ENCODE measurements around the gene SETD2.
"Not testable (repeated sequence)": the region's sequence is repeated elsewhere in the genome, so short reads cannot be mapped to it uniquely, and the experiment has no call there.

SETD2 gene

GRCh38 chr3:47164007-47164881 is at the start of gene SETD2:
SETD2 (minus strand) TSS chr3:47164113; CDS start chr3:47163924, 189 bp downstream.
- no peaks in the 10 kb centered on the region for H3K27me3 ChIP-seq (ENCODE audit: control insufficient read depth in 5 of 5, insufficient read depth in 4 of 5, low read length in 5 of 5)
- no peaks in the 10 kb centered on the region for H3K9me3 ChIP-seq (ENCODE audit: control insufficient read depth in 5 of 5, low read length in 5 of 5)
- H3K27ac ChIP-seq (ENCODE audit: low read depth, low read length), result peak within 1 kb of the TSS; percentile 94
- H3K4me1 ChIP-seq (ENCODE audit: control insufficient read depth in 5 of 5, insufficient read depth in 5 of 5, low read length in 5 of 5), result peaks cover 1 to 48% (median 42%) of the 10 kb centered on the region in 5 donors
- H3K9ac ChIP-seq (ENCODE audit: low read length in 5 of 5), result peak within 1 kb of the TSS; percentile 89 to 98 (median 97)
- H3K36me3 ChIP-seq (ENCODE audit: control insufficient read depth in 5 of 5, insufficient read depth in 5 of 5, low read length in 5 of 5), result no peaks in the 10 kb centered on the region
- peak within 1 kb of the TSS; percentile 81 to 90 (median 87) for H3K4me3 ChIP-seq (ENCODE audit: low read depth in 1 of 5, low read length in 5 of 5)

GRCh38 chr3:47210863-47211405 is 47.0 kb upstream of the SETD2 start:
- Histone ChIP-seq H3K9me3 (ENCODE audit: control insufficient read depth in 5 of 5, low read length in 5 of 5) (no peaks in the 10 kb centered on the region), H3K36me3 (ENCODE audit: control insufficient read depth in 5 of 5, insufficient read depth in 5 of 5, low read length in 5 of 5) (no peaks in the 10 kb centered on the region), H3K27ac (ENCODE audit: low read depth, low read length) (no peak overlapping the region), H3K4me1 (ENCODE audit: control insufficient read depth in 5 of 5, insufficient read depth in 5 of 5, low read length in 5 of 5) (no peaks in the 10 kb centered on the region), H3K27me3 (ENCODE audit: control insufficient read depth in 5 of 5, insufficient read depth in 4 of 5, low read length in 5 of 5) (no peaks in the 10 kb centered on the region), H3K4me3 (ENCODE audit: low read depth in 1 of 5, low read length in 5 of 5) (no peak overlapping the region), H3K9ac (ENCODE audit: low read length in 5 of 5) (no peak overlapping the region)

DNA sequence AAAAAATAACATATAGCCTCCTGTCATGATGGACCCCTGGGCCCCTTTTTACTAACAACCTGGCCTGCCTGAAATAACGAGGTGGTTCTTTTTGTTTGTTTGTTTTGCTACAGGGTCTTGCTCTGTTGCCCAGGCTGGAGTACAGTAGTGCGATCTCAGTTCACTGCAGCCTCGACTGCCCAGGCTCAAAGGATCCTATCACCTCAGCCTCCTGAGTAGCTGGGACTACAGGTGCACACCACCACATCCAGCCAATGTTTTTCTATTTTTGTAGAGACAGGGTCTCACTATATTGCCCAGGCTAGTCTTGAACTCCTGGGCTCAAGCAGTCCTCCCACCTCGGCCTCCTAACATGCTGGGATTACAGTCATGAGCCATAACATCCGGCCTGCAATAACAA is 42.1 kb upstream of the SETD2 start:
- not testable (repeated sequence) for H3K36me3 ChIP-seq (ENCODE audit: control insufficient read depth in 5 of 5, insufficient read depth in 5 of 5, low read length in 5 of 5); H3K4me1 ChIP-seq (ENCODE audit: control insufficient read depth in 5 of 5, insufficient read depth in 5 of 5, low read length in 5 of 5); H3K9me3 ChIP-seq (ENCODE audit: control insufficient read depth in 5 of 5, low read length in 5 of 5); H3K4me3 ChIP-seq (ENCODE audit: low read depth in 1 of 5, low read length in 5 of 5); H3K27ac ChIP-seq (ENCODE audit: low read depth, low read length); H3K9ac ChIP-seq (ENCODE audit: low read length in 5 of 5); H3K27me3 ChIP-seq (ENCODE audit: control insufficient read depth in 5 of 5, insufficient read depth in 4 of 5, low read length in 5 of 5)

GRCh38 chr3:47204875-47205274 is 41.0 kb upstream of the SETD2 start:
- Histone ChIP-seq H3K27ac (ENCODE audit: low read depth, low read length) (no peak overlapping the region), H3K4me3 (ENCODE audit: low read depth in 1 of 5, low read length in 5 of 5) (no peak overlapping the region), H3K9me3 (ENCODE audit: control insufficient read depth in 5 of 5, low read length in 5 of 5) (no peaks in the 10 kb centered on the region), H3K9ac (ENCODE audit: low read length in 5 of 5) (no peak overlapping the region), H3K27me3 (ENCODE audit: control insufficient read depth in 5 of 5, insufficient read depth in 4 of 5, low read length in 5 of 5) (no peaks in the 10 kb centered on the region), H3K36me3 (ENCODE audit: control insufficient read depth in 5 of 5, insufficient read depth in 5 of 5, low read length in 5 of 5) (no peaks in the 10 kb centered on the region), H3K4me1 (ENCODE audit: control insufficient read depth in 5 of 5, insufficient read depth in 5 of 5, low read length in 5 of 5) (no peaks in the 10 kb centered on the region)

GRCh38 chr3:47202542-47202941 is 38.6 kb upstream of the SETD2 start:
- Histone ChIP-seq H3K27ac (ENCODE audit: low read depth, low read length) (no peak overlapping the region), H3K4me1 (ENCODE audit: control insufficient read depth in 5 of 5, insufficient read depth in 5 of 5, low read length in 5 of 5) (no peaks in the 10 kb centered on the region), H3K9me3 (ENCODE audit: control insufficient read depth in 5 of 5, low read length in 5 of 5) (no peaks in the 10 kb centered on the region), H3K9ac (ENCODE audit: low read length in 5 of 5) (no peak overlapping the region), H3K27me3 (ENCODE audit: control insufficient read depth in 5 of 5, insufficient read depth in 4 of 5, low read length in 5 of 5) (no peaks in the 10 kb centered on the region), H3K36me3 (ENCODE audit: control insufficient read depth in 5 of 5, insufficient read depth in 5 of 5, low read length in 5 of 5) (no peaks in the 10 kb centered on the region), H3K4me3 (ENCODE audit: low read depth in 1 of 5, low read length in 5 of 5) (no peak overlapping the region)

- H3K4me1 ChIP-seq (ENCODE audit: control insufficient read depth in 5 of 5, insufficient read depth in 5 of 5, low read length in 5 of 5), result no peaks in the 10 kb centered on the region
- H3K9me3 ChIP-seq (ENCODE audit: control insufficient read depth in 5 of 5, low read length in 5 of 5), result no peaks in the 10 kb centered on the region
- no peak overlapping the region for H3K27ac ChIP-seq (ENCODE audit: low read depth, low read length)
- no peaks in the 10 kb centered on the region for H3K27me3 ChIP-seq (ENCODE audit: control insufficient read depth in 5 of 5, insufficient read depth in 4 of 5, low read length in 5 of 5)
- no peaks in the 10 kb centered on the region for H3K36me3 ChIP-seq (ENCODE audit: control insufficient read depth in 5 of 5, insufficient read depth in 5 of 5, low read length in 5 of 5)
- H3K9ac ChIP-seq (ENCODE audit: low read length in 5 of 5), result no peak overlapping the region
- H3K4me3 ChIP-seq (ENCODE audit: low read depth in 1 of 5, low read length in 5 of 5), result no peak overlapping the region
Measured at GRCh38 chr3:47197287-47197686, 33.4 kb upstream of the SETD2 start.

GRCh38 chr3:47194994-47195393 is 31.1 kb upstream of the SETD2 start:
- H3K4me1 ChIP-seq (ENCODE audit: control insufficient read depth in 5 of 5, insufficient read depth in 5 of 5, low read length in 5 of 5), result no peaks in the 10 kb centered on the region
- H3K27me3 ChIP-seq (ENCODE audit: control insufficient read depth in 5 of 5, insufficient read depth in 4 of 5, low read length in 5 of 5), result no peaks in the 10 kb centered on the region
- H3K9me3 ChIP-seq (ENCODE audit: control insufficient read depth in 5 of 5, low read length in 5 of 5), result no peaks in the 10 kb centered on the region
- no peaks in the 10 kb centered on the region for H3K36me3 ChIP-seq (ENCODE audit: control insufficient read depth in 5 of 5, insufficient read depth in 5 of 5, low read length in 5 of 5)
- H3K27ac ChIP-seq (ENCODE audit: low read depth, low read length), result no peak overlapping the region
- no peak overlapping the region for H3K9ac ChIP-seq (ENCODE audit: low read length in 5 of 5)
- H3K4me3 ChIP-seq (ENCODE audit: low read depth in 1 of 5, low read length in 5 of 5), result no peak overlapping the region

DNA sequence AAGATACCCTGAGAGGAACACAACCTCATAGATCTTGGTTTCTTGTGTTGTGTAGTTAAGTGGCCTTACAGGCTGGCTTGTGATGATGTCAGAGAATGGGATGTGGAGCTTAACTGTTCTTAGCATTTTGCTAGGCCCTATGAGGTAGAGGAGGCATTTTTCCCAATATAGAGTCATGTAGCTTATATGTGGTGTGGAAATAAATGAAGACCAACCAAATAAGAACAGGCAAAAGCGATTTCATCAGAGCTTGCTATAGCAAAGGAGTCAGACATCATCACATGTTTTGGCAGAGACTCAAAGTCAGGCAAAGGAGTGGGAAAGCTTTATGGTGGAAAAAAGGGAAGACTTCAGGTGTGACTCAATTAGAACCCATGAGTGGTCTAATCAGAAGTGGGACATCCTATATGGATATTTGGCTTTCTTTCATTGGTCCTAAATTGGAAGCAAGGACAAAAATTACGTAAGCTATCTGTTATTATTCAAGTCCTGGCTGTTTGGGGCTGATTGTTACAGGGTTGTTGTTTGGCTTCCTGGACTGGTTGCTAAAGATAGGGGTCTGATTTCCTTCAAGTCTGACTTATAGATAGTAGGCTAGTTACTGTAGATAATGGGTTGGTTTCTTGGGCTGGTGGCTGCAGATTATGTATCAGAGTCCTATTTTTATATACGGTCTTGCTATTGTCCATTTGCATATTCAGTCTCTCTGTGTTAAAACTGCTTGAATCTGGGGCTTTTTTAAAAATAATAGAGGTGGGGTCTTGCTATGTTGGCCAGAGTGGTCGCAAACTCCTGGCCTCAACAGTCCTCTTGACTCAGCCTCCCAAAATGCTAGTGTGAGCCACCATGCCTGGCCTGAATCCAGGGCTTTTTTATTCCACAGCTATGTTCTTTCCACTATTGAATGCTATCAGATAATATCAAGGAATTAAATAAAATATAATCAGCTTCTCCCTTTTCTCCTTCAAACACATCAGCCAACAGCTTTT is 30.3 kb upstream of the SETD2 start:
- Histone ChIP-seq H3K27me3 (ENCODE audit: control insufficient read depth in 5 of 5, insufficient read depth in 4 of 5, low read length in 5 of 5) (no peaks in the 10 kb centered on the region), H3K27ac (ENCODE audit: low read depth, low read length) (no peak overlapping the region), H3K4me3 (ENCODE audit: low read depth in 1 of 5, low read length in 5 of 5) (no peak overlapping the region)

GRCh38 chr3:47186285-47186684 is 22.4 kb upstream of the SETD2 start:
- no peaks in the 10 kb centered on the region for H3K27me3 ChIP-seq (ENCODE audit: control insufficient read depth in 5 of 5, insufficient read depth in 4 of 5, low read length in 5 of 5)
- H3K9me3 ChIP-seq (ENCODE audit: control insufficient read depth in 5 of 5, low read length in 5 of 5), result no peaks in the 10 kb centered on the region
- no peak overlapping the region for H3K4me3 ChIP-seq (ENCODE audit: low read depth in 1 of 5, low read length in 5 of 5)
- no peaks in the 10 kb centered on the region for H3K4me1 ChIP-seq (ENCODE audit: control insufficient read depth in 5 of 5, insufficient read depth in 5 of 5, low read length in 5 of 5)
- H3K27ac ChIP-seq (ENCODE audit: low read depth, low read length), result no peak overlapping the region
- H3K36me3 ChIP-seq (ENCODE audit: control insufficient read depth in 5 of 5, insufficient read depth in 5 of 5, low read length in 5 of 5), result no peaks in the 10 kb centered on the region
- H3K9ac ChIP-seq (ENCODE audit: low read length in 5 of 5), result no peak overlapping the region

More for the DNA sequence above, 30.3 kb upstream of the SETD2 start:
- H3K9me3 ChIP-seq (ENCODE audit: control insufficient read depth in 5 of 5, low read length in 5 of 5), result no peaks in the 10 kb centered on the region
- no peaks in the 10 kb centered on the region for H3K36me3 ChIP-seq (ENCODE audit: control insufficient read depth in 5 of 5, insufficient read depth in 5 of 5, low read length in 5 of 5)
- H3K4me1 ChIP-seq (ENCODE audit: control insufficient read depth in 5 of 5, insufficient read depth in 5 of 5, low read length in 5 of 5), result no peaks in the 10 kb centered on the region
- H3K9ac ChIP-seq (ENCODE audit: low read length in 5 of 5), result no peak overlapping the region

DNA sequence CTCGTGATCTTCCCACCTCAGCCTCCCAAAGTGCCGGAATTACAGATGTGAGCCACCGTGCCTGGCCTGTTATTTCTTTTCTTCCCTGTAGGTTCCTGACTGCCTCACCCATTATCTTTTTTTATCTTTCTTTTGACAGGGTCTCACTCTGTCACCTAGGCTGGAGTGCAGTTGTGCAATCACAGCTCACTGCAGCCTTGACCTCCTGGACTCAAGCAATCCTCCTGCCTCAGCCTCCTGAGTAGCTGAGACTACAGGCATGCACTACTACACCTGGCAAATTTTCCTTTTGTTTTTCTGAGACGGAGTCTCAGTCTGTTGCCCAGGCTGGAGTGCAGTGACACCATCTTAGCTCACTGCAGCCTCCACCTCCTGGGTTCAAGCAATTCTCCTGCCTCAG is 17.8 kb upstream of the SETD2 start:
- H3K9ac ChIP-seq (ENCODE audit: low read length in 5 of 5); H3K27ac ChIP-seq (ENCODE audit: low read depth, low read length); H3K36me3 ChIP-seq (ENCODE audit: control insufficient read depth in 5 of 5, insufficient read depth in 5 of 5, low read length in 5 of 5); H3K27me3 ChIP-seq (ENCODE audit: control insufficient read depth in 5 of 5, insufficient read depth in 4 of 5, low read length in 5 of 5); H3K9me3 ChIP-seq (ENCODE audit: control insufficient read depth in 5 of 5, low read length in 5 of 5); H3K4me3 ChIP-seq (ENCODE audit: low read depth in 1 of 5, low read length in 5 of 5); H3K4me1 ChIP-seq (ENCODE audit: control insufficient read depth in 5 of 5, insufficient read depth in 5 of 5, low read length in 5 of 5): not testable (repeated sequence)

All from subcutaneous abdominal adipose tissue (tissue), 5 donors.